HG02973 (cell line): ENCODE measurements around the gene FOXK2.

Source experiments
- ATAC-seq: cut with Tn5 transposase; IDR thresholded peaks from one replicate; pipeline ENCODE4 v1.9.1; 2021; ENCODE audit warnings: moderate library complexity; ENCODE audit not compliant: unreplicated experiment

FOXK2 gene

GRCh38 chr17:82586576-82587233, 67.2 kb downstream of the FOXK2 start:
- ATAC-seq = no peak

- no peak for ATAC-seq
Measured at GRCh38 chr17:82587234-82588086, 67.9 kb downstream of the FOXK2 start.

GRCh38 chr17:82588266-82589175, 69.0 kb downstream of the FOXK2 start:
- ATAC-seq = no peak

GRCh38 chr17:82589851-82590180, 70.3 kb downstream of the FOXK2 start:
- no peak for ATAC-seq

GRCh38 chr17:82590216-82590615, 70.7 kb downstream of the FOXK2 start:
- no peak for ATAC-seq

- ATAC-seq = no peak
Measured at GRCh38 chr17:82590881-82591539, 71.5 kb downstream of the FOXK2 start.

GRCh38 chr17:82592289-82592766, 72.8 kb downstream of the FOXK2 start:
- ATAC-seq = no peak

- no peak for ATAC-seq
Measured at GRCh38 chr17:82592767-82593589, 73.4 kb downstream of the FOXK2 start.

GRCh38 chr17:82593590-82594087, 74.1 kb downstream of the FOXK2 start:
- no peak for ATAC-seq

- ATAC-seq = no peak
Measured at GRCh38 chr17:82594571-82594970, 75.0 kb downstream of the FOXK2 start.

GRCh38 chr17:82595893-82596292, 76.4 kb downstream of the FOXK2 start:
- no peak for ATAC-seq

- ATAC-seq = no peak
Measured at GRCh38 chr17:82596296-82596695, 76.8 kb downstream of the FOXK2 start.

- ATAC-seq = no peak
Measured at GRCh38 chr17:82596837-82597672, 77.5 kb downstream of the FOXK2 start.

GRCh38 chr17:82598256-82599119, 79.0 kb downstream of the FOXK2 start:
- ATAC-seq = no peak

GRCh38 chr17:82599674-82600661, 80.4 kb downstream of the FOXK2 start:
- no peak for ATAC-seq

- ATAC-seq = no peak
Measured at GRCh38 chr17:82600731-82601446, 81.4 kb downstream of the FOXK2 start.
